Mesothelial cell of epicardium (in vitro differentiated cells): ENCODE data around the gene CTNNBIP1. TPM values are rescaled to one million over a fixed set of nuclear protein-coding genes. Genes with fewer than 3 reads are reported as not detected.
A peak's percentile ranks its signal among the peaks of the same experiment; 100 is the strongest.
"Not testable (repeated sequence)": the region's sequence is repeated elsewhere in the genome, so short reads cannot be mapped to it uniquely, and the experiment has no call there.

Experiments
- DNase-seq, 2 experiments: peaks; one replicate each; pipeline ENCODE4 v3.0.0; 2021; ENCODE audit warnings: low spot score in 2 of 2; ENCODE audit not compliant: unreplicated experiment in 2 of 2
- H3K27ac Mint-ChIP-seq: 2 replicates; pipeline ENCODE4 v1.8.0; 2021; ENCODE audit warnings: mixed read lengths
- H3K27me3 Mint-ChIP-seq: 2 replicates; pipeline ENCODE4 v1.8.0; 2021; ENCODE audit warnings: low read depth, mixed read lengths
- H3K36me3 Mint-ChIP-seq: 2 replicates; pipeline ENCODE4 v1.8.0; 2021; ENCODE audit warnings: mixed read lengths
- H3K4me1 Mint-ChIP-seq: 2 replicates; pipeline ENCODE4 v1.8.0; 2021; ENCODE audit warnings: mixed read lengths
- H3K4me3 Mint-ChIP-seq: 2 replicates; pipeline ENCODE4 v1.8.0; 2021; ENCODE audit warnings: mild to moderate bottlenecking, moderate library complexity, mixed read lengths
- H3K9me3 Mint-ChIP-seq: 2 replicates; pipeline ENCODE4 v1.8.0; 2021; ENCODE audit warnings: mixed read lengths
- total RNA-seq: library from RNA; stranded (reverse); gene quantifications from 3 replicates; pipeline ENCODE4 v1.2.1, GENCODE V29; 2021
- TF ChIP-seq, protein P1 (sequence below): fragments of 200-600 bp; sonication (generic); IDR thresholded peaks from one replicate; pipeline ENCODE4 v1.5.0; 2021; ENCODE audit warnings: antibody characterized with exemption; ENCODE audit not compliant: unreplicated experiment

The CTNNBIP1 gene
- total RNA-seq, 1 donor from 2014 or later: 51.5 TPM

DNA sequence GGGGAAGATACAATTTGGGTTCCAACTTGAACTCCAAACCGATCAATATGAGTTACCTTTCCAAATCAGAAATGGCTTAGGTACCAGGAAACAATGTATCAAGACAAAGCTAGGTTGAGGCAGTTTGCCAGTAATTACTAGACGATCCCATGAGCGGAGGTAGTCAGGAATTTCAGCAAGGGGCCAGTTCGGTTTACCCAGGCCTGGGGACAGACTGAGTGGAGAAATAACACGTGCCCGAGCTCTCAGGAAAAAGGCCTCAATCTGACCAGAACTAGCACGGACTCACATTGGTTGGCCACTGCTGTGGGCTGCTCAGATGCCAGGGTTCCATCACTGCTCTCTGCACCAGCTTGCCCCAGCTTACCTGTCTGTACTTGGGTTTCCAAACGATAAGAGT, 101.6 kb downstream of the CTNNBIP1 start:
- Mint-ChIP-seq H3K27me3 (no peaks in the 10 kb centered on the region), H3K36me3 (no peaks in the 10 kb centered on the region), H3K4me1 (peaks cover 18% of the 10 kb centered on the region), H3K4me3 (no peak overlapping the region), H3K9me3 (no peaks in the 10 kb centered on the region), H3K27ac (peak overlapping the region; percentile 47)
- TF ChIP-seq, protein P1, sequence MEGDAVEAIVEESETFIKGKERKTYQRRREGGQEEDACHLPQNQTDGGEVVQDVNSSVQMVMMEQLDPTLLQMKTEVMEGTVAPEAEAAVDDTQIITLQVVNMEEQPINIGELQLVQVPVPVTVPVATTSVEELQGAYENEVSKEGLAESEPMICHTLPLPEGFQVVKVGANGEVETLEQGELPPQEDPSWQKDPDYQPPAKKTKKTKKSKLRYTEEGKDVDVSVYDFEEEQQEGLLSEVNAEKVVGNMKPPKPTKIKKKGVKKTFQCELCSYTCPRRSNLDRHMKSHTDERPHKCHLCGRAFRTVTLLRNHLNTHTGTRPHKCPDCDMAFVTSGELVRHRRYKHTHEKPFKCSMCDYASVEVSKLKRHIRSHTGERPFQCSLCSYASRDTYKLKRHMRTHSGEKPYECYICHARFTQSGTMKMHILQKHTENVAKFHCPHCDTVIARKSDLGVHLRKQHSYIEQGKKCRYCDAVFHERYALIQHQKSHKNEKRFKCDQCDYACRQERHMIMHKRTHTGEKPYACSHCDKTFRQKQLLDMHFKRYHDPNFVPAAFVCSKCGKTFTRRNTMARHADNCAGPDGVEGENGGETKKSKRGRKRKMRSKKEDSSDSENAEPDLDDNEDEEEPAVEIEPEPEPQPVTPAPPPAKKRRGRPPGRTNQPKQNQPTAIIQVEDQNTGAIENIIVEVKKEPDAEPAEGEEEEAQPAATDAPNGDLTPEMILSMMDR: no peak
- no peak for DNase-seq

DNA sequence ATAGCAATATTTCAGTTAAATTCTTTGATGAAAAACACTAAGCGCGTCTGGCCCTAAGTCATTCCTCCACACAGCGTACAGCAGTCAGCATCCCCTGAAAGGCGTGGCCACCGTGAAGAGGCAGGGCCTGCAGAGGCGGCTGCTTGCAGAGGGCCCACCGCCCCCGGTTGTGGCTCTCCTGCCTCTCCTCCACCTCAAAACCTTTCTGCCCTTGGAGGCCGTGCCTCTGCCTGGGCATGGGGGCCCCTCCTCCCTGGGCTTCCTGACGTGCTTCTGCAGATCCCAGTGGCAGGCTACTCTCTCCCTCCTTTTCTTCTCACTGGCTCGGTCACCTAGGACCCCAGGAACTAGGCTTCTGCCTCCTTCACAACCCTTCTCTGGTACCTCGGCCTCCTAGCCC, 102.5 kb downstream of the CTNNBIP1 start:
- H3K4me1 Mint-ChIP-seq: peaks cover 18% of the 10 kb centered on the region
- H3K9me3 Mint-ChIP-seq: no peaks in the 10 kb centered on the region
- H3K27me3 Mint-ChIP-seq: no peaks in the 10 kb centered on the region
- H3K4me3 Mint-ChIP-seq: no peak overlapping the region
- H3K36me3 Mint-ChIP-seq: no peaks in the 10 kb centered on the region
- DNase-seq: no peak
- H3K27ac Mint-ChIP-seq: peak overlapping the region; percentile 19
- TF ChIP-seq, protein P1: no peak

GRCh38 chr1:9805972-9806371, 104.1 kb downstream of the CTNNBIP1 start:
- not testable (repeated sequence) for H3K36me3 Mint-ChIP-seq, H3K27me3 Mint-ChIP-seq, H3K27ac Mint-ChIP-seq, H3K9me3 Mint-ChIP-seq, DNase-seq, H3K4me3 Mint-ChIP-seq
- H3K4me1 Mint-ChIP-seq: peaks cover 18% of the 10 kb centered on the region

DNA sequence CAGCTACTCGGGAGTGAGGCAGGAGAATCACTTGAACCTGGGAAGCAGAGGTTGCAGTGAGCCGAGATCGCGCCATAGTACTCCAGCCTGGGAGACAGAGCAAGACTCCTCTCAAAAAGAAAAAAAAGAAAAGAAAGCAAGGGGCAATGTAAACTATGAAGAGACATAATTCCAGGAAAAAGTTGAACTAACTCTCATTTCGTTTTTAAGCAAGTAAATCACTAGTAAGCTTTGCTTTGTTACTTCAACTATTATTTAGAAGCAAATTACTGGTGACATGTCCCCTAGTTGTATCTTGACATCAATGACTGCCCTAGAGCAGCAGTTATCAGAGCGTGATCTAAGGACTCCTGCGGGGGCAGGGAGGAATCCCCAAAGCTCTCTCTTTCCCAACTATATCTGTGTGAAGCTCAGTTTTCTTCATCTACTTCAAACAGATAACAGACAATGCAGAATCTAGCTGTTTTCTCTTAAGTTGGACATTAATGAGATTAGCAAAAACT, 105.0 kb downstream of the CTNNBIP1 start:
- Mint-ChIP-seq H3K4me1 (peaks cover 18% of the 10 kb centered on the region), H3K9me3 (no peaks in the 10 kb centered on the region), H3K36me3 (peaks cover 2% of the 10 kb centered on the region), H3K4me3 (peak overlapping the region; percentile 5), H3K27ac (peak overlapping the region; percentile 89), H3K27me3 (no peaks in the 10 kb centered on the region)
- TF ChIP-seq, protein P1: no peak
- no peak for DNase-seq

DNA sequence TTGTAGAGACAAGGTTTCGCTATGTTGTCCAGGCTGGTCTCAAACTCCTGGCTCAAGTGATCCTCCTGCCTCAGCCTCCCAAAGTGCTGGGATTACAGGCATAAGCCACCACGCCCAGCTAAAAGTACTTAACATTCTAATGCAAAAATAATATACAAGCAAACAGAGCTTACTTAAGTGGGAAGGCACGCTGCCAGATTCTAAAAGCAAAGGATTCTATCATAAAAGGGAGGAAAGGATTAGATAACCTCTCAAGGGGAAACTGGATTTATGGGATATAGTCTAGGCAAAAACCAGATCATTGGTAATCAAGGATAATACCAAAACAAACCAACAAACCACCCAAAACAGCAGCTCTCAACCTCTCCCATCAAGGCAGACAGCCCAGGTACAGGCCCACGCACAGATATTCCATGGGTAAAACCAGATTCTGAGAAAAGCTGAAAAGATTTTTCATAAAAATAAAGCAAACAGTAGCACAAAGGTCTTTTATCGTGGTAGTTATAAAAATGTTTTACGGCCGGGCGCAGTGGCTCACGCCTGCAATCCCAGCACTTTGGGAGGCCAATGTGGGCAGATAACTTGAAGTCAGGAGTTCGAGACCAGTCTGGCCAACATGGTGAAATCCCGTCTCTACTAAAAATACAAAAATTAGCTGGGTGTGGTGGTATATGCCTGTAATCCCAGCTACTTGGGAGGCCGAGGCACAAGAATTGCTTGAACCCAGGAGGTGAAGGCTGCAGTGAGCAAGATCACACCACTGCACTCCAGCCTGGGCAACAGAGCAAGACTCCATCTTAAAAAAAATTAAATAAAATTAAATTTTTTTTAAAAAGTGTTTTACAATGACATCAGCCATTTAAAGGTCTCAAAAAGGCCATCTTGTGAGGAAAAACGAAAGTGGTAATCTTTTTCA, 106.8 kb downstream of the CTNNBIP1 start:
- not testable (repeated sequence) for DNase-seq, H3K27me3 Mint-ChIP-seq, H3K4me3 Mint-ChIP-seq, H3K9me3 Mint-ChIP-seq, H3K36me3 Mint-ChIP-seq
- Mint-ChIP-seq H3K4me1 (peaks cover 14% of the 10 kb centered on the region), H3K27ac (peak overlapping the region; percentile 27)

GRCh38 chr1:9801909-9802308, 108.2 kb downstream of the CTNNBIP1 start:
- no peaks in the 10 kb centered on the region for H3K9me3 Mint-ChIP-seq
- H3K27ac Mint-ChIP-seq: no peak overlapping the region
- TF ChIP-seq, protein P1: no peak
- DNase-seq: no peak
- no peaks in the 10 kb centered on the region for H3K27me3 Mint-ChIP-seq
- H3K4me1 Mint-ChIP-seq: peaks cover 17% of the 10 kb centered on the region
- H3K36me3 Mint-ChIP-seq: peaks cover 2% of the 10 kb centered on the region
- H3K4me3 Mint-ChIP-seq: no peak overlapping the region

Other genes starting within 250 kb of the CTNNBIP1 start
- 125 to 127 TPM (median 127 TPM) in 3 replicates for gene CLSTN1, start 86.3 kb downstream of the CTNNBIP1 start, total RNA-seq
- gene LZIC, start 33.1 kb upstream of the CTNNBIP1 start, total RNA-seq: 34.9 to 36.6 TPM (median 35.1 TPM) in 3 replicates
- gene NMNAT1, start 33.2 kb upstream of the CTNNBIP1 start, total RNA-seq: 9.7 to 11.3 TPM (median 11.3 TPM) in 3 replicates
- gene RBP7, start 87.0 kb upstream of the CTNNBIP1 start, total RNA-seq: 1.3 to 2.3 TPM (median 2.2 TPM) in 3 replicates
- 61.3 to 64.5 TPM (median 63.7 TPM) in 3 replicates for gene UBE4B, start 122.7 kb upstream of the CTNNBIP1 start, total RNA-seq